Brain microvascular endothelial cell (primary cell): ENCODE results near the gene IFNE.
A peak's percentile ranks its signal among the peaks of the same experiment; 100 is the strongest.

ENCODE experiments used
- DNase-seq: peaks from one replicate; pipeline ENCODE4 v3.0.0-alpha.2; 2020
- H3K27ac ChIP-seq: fragments of 250-450 bp; sonication (Bioruptor Pico); 2 replicates; pipeline ENCODE4 v1.5.1; 2020; ENCODE audit warnings: mild to moderate bottlenecking, moderate library complexity
- H3K27me3 ChIP-seq: fragments of 250-450 bp; sonication (Bioruptor Pico); replicated peaks from 2 replicates; pipeline ENCODE4 v1.5.1; 2020; ENCODE audit warnings: mild to moderate bottlenecking
- H3K36me3 ChIP-seq: fragments of 250-450 bp; sonication (Bioruptor Pico); replicated peaks from 2 replicates; pipeline ENCODE4 v1.5.1; 2020; ENCODE audit warnings: mild to moderate bottlenecking
- H3K4me3 ChIP-seq: 2 replicates; pipeline ENCODE4 v1.5.1; 2011; ENCODE audit warnings: low read depth, mild to moderate bottlenecking, control low read depth, low read length, moderate library complexity
- CTCF ChIP-seq: IDR thresholded peaks from 2 replicates; pipeline ENCODE4 v1.5.1; 2011; ENCODE audit warnings: low read depth, mild to moderate bottlenecking, moderate library complexity, low read length, control low read depth, inconsistent platforms; ENCODE audit errors: missing control alignments
- in situ Hi-C: cut with HindIII; loops from 2 replicates; pipeline ENCODE4 v1.10.0; 2017; ENCODE audit warnings: low sequenced_read_pairs, low pct_ligation_motif_present

The IFNE gene

GRCh38 chr9:21516796-21517195, 34.7 kb upstream of the IFNE start:
- no peak for TF ChIP-seq CTCF
- in situ Hi-C loops = no loop called here
- H3K27me3 ChIP-seq = no peaks in the 10 kb centered on the region
- no peak for DNase-seq
- H3K4me3 ChIP-seq = no peak overlapping the region
- no peak overlapping the region for H3K27ac ChIP-seq
- H3K36me3 ChIP-seq = no peaks in the 10 kb centered on the region

- Histone ChIP-seq H3K4me3 (no peak overlapping the region), H3K27ac (no peak overlapping the region), H3K36me3 (no peaks in the 10 kb centered on the region), H3K27me3 (no peaks in the 10 kb centered on the region)
- no peak for TF ChIP-seq CTCF
- in situ Hi-C loops = no loop called here
- no peak for DNase-seq
Measured at GRCh38 chr9:21513431-21513830, 31.3 kb upstream of the IFNE start.

GRCh38 chr9:21510806-21511205, 28.7 kb upstream of the IFNE start:
- H3K27me3 ChIP-seq = no peaks in the 10 kb centered on the region
- in situ Hi-C loops = no loop called here
- H3K4me3 ChIP-seq = no peak overlapping the region
- no peak for TF ChIP-seq CTCF
- no peaks in the 10 kb centered on the region for H3K36me3 ChIP-seq
- no peak for DNase-seq
- H3K27ac ChIP-seq = no peak overlapping the region

- no peaks in the 10 kb centered on the region for H3K36me3 ChIP-seq
- H3K27ac ChIP-seq = no peak overlapping the region
- no peaks in the 10 kb centered on the region for H3K27me3 ChIP-seq
- no peak for TF ChIP-seq CTCF
- H3K4me3 ChIP-seq = no peak overlapping the region
- in situ Hi-C loops = no loop called here
- DNase-seq = no peak
Measured at GRCh38 chr9:21507483-21507790, 25.3 kb upstream of the IFNE start.

- peak; percentile 82 for DNase-seq
- Histone ChIP-seq H3K36me3 (no peaks in the 10 kb centered on the region), H3K4me3 (no peak overlapping the region), H3K27me3 (no peaks in the 10 kb centered on the region), H3K27ac (no peak overlapping the region)
- in situ Hi-C loops = no loop called here
- no peak for TF ChIP-seq CTCF
Measured at GRCh38 chr9:21506626-21507482, 24.7 kb upstream of the IFNE start.
